NOMO-1 treated with DMSO at 0.1 percent for 48 hours (cell line): ENCODE results near the gene RAB34.

ENCODE experiments used
- DNase-seq: peaks from one replicate; lab custom pipeline; 2025; ENCODE audit not compliant: unreplicated experiment; lab: John Stamatoyannopoulos, UW

The RAB34 gene, protein sequence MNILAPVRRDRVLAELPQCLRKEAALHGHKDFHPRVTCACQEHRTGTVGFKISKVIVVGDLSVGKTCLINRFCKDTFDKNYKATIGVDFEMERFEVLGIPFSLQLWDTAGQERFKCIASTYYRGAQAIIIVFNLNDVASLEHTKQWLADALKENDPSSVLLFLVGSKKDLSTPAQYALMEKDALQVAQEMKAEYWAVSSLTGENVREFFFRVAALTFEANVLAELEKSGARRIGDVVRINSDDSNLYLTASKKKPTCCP

DNA sequence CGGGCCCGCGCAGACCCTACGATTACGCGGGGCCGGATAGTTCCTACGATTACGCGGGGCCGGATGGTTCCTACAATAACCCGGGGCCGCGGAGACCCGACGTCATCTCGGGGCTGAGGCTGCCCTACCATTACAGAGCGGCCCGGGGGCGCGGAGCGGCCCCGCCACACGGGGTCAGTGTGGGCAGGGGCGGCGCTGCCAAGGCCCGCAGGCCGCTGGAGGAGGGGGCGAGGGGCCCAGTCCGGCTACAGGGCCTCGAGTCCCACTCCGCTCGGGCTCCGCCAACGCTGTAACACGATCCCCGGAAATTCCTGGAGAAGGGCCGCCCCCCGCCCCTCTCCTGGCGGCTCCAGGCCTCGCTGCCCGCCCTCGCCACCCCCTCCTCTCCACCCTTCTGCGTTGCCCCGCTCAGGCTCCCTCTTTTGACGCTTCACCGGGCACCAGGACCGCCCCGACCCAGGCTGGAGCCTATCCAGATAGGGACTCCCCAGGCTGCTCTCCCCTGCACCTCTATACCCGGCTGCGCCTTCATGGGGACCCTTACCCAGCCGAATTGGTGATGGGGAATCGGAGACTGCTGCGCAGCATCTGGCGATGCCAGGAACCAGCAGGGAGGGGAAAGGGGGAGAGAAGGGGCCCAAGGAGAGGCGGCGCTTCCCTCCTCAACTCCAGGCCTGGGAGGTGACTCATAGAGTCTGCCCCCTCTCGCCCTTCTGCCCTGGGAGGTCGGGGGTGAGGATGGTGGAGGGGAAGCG lies at the start of gene RAB34:
Gene RAB34 (minus strand): TSS at position 291 of the 755 bp plus-strand sequence. CDS start 602 bp downstream, outside the sequence.
- DNase-seq = peak; percentile 29

DNA sequence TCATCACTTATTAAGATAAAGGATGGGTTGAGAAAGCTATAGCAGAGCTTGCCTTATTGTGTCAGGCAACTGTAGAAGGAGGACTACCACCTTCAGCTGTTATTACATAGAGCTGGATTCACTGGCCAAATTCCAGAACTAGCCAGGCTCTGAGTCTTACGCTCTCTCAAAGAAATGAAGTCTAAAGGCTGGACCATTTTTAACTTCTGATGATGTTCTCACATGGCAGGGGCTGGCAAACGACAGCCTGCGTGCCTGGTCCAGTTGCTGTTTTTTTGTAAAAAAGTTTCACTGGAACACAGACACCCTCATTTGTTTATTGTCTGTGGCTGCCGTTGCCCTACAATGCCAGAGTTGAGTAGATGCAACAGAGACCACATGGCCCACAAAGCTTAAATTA lies 47.4 kb upstream of the RAB34 start:
- DNase-seq = no peak

DNA sequence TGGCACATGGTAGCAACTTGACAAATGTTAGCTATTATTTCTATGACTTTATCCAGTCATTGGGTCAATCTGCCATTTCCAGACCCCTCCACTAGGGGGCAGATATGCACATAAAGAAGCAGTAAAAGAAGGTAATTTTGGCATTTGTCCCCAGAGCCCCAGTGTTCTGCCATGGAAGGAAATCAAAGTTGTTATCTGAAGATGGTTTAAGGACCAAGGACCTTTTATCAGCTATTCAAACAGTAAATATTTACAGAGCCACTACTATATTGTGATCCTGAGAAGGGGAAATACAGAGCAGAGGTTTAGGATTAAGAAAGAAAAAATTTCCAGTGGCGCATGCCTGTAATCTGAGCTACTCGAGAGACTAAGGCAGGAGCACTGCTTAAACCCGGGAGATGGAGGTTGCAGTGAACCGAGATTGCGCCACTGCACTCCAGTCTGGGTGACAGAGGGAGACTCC lies 46.2 kb upstream of the RAB34 start:
- DNase-seq = peak; percentile 58

DNA sequence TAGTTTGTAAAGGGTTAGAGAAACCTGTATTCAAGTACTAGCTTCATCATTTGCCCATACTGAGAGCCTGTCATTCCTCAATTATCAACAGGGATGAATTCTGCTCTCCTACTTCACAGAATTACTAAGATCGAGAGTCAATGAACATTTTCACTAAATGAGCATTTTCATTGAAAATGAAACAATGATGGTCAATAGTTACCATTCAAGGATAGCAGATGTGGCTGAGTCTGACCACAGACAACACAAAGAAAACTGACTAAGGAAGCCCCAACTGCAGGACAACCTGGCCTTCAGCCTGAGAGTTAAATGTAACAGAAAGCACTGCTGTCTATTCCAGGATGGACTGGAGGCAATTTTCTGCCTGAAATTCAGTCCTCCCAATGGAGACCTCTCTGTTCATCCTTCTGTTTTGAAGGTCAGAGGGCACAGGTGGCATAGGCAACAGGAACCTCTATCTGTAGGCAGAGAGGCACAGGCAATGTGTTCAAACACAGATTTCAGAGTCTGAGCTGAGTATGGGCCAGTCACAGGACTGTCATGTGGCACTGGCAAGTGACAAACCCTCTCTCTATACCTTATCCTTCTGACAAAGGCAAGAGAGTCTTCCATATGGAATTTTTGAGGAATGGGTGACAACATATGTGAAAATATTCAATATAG lies 45.6 kb upstream of the RAB34 start:
- no peak for DNase-seq

DNA sequence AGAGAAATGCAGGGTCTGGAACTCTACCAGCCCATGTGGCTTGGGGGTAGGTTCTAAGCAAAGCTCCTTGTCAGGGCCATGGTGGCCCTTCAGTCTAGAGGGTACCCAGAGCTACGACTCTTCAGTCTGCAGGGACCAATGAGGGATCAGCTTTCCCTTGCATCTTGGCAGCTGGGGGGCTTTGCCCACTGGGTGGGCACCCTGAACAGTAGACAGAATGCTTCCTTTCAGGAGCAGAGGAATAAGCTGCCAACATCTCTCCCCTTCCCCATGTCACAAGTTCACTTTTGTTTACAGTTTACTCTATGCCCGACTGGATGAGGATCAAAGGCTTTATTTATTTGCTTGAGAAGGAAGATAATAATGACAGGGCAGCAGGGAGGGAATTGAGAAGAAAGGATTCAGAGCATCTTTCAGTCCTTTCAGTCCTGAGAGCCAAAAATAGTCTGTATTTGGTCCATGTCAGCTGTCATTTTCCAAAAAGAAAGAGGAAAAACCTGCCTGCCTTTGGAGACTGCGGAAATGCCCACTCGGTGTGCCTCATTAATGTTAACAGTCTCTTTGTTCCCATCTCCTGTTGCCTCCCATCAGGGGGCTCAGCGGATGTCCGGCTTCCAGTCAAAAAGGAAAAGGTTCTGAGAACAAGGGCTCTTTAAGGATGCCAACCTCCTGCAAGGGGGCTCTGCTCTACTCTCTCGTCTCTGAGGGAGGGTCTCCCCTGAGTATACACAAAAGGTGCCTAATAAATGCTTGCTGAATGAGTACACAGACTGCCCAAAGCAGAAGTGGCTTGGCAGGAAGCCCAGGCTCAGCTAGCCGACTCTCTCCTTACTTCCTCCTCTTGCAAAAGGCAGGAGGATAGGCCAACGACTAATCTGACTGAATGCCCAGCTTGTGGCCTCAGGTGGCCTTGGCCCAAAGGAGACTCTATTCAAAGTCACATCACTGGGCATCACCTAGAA lies 43.2 kb upstream of the RAB34 start:
- peak; percentile 64 for DNase-seq

DNA sequence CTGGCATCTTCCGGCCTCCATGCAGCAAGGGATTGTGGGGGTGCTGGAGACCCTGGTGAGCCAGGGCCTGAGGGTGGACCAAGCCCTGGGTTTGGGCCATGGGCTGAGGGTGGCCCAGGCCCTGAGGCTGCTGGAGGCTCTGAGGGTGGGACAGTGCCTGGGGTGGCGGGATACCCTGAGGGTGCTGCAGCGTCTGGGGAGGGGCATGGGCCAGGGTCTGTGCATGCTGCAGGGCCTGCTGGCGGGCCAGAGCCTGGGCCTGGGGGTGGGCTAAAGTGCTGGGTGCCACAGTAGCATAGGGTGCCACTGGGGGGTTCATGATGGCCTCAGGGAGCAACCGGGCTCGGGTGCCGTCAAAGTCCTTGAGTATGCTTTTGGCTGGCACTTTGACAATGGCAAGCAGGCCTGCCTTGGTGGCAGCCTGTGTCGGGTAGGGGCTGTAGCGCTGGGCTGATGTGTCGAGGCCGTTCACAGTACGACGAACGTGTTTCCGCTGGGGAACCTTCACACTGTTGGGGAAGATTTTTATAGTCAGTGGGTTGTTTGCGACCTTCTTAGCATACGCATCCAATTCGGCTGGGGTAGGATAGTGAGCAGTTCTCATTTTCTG lies 41.7 kb upstream of the RAB34 start:
- no peak for DNase-seq

DNA sequence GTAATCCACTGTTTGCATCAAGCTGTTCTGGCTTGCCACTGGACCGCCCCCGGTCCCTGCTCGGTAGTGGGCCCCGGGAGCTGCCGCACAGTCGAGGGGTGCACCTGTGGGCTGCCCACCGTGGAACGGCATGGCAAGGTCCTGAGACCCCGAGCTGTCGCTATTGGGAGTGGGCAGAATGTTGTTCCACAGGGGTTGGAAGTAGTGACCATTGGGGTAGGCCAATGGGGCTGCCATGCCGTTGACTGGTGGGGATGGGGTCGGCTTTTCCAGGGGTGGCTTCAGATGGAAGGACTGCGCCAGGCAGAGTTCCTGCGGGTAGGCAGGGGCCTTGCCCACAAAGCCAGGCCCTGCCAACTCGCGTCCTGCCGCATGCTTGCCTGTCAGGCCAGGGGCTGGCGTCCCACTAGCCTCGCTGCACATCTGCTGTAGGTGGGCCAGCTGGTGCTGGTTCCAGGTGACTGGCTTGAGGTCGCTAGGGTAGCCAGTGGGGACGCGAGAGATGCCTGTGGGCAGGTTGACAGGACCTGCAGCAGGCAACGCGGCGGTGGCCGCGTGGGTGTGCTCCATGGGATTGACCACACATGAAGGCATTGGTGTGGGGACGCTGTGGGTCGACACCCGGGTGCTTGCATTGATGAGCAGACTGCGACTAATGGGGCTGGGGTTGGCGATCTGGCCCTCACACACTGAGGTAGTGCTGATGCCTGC lies 40.9 kb upstream of the RAB34 start:
- DNase-seq = no peak

DNA sequence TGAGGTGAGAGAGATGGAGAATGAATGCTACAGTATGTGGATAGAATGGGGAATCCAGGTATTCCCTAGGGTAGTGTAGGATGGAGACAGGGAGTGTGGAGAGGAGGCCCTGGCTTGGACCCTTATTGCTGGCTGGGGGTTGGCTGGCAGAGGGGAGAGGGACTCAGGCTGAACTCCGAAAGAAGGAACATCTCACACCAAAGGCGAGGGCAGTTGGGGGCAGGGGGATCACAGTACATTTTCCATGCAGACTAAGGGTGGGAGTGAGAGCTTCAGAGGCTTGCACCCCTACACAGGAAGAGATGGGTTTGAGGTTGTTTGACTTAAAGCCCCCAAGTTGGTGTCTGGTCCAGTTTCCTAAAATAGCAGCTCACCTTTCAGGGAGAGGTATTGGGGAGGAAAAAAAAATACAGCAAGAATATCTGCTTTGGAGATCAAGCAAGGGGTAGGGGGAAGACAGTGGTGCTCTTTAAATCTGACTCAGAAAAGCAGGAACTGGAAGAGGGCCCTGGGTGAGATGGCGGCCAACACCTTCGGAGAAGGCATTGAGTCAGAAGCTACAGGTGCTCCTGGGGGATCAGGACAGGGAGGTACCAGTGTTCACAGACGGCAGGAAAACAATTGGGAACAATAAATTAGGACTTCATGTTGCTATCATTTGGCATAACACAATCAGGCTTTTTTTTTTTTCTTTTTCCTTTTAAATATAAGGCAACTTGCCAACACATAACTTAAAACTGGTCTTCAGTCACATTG lies 38.6 kb upstream of the RAB34 start:
- DNase-seq = no peak

DNA sequence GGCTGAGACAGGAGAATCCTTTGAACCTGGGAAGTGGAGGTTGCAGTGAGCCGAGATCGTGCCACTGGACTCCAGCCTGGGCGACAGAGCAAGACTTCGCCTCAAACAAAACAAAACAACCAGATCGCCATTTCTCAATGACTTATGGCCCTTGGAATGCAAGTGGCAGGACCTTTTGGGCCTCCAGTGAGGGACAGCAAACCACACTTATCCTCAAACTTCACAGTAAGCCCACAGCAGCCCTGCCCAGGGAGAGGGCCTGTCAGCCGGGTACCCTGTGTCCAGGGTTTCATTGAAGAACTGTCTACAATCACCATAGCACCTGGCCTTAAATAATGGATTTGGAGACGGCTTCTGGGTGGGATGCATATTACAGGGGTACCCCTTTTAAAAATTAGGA lies 37.8 kb upstream of the RAB34 start:
- DNase-seq = no peak

DNA sequence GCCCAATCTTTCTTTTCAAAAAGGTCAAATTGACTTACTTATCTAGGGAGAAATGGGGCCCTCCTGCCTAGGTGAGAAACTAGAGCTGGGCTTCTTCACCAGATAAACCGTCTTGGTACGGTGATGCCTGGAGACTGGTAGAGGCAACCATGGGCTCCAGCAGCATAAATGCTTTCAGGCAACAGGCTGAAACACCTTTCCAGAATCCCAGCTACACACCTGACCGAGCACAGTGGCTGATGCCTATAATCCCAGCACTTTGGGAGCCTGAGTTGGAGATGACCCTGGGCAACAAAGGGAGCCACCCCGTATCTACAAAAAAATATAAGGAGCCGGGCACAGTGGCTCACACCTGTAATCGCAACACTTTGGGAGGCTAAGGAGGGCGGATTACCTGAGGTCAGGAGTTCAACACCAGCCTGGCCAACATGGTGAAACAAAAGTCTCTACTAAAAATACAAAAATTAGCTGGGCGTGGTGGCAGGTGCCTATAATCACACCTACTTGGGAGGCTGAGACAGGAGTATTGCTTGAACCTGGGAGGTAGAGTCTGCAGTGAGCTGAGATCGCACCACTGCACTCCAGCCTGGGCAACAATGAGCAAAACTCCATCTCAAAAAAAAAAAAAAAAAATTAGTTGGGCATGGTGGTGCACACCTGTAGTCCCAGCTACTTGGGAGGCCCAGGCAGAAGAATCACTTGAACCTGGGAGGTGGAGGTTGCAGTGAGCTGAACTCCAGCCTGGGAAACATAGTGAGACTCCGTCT lies 34.1 kb upstream of the RAB34 start:
- DNase-seq = no peak

DNA sequence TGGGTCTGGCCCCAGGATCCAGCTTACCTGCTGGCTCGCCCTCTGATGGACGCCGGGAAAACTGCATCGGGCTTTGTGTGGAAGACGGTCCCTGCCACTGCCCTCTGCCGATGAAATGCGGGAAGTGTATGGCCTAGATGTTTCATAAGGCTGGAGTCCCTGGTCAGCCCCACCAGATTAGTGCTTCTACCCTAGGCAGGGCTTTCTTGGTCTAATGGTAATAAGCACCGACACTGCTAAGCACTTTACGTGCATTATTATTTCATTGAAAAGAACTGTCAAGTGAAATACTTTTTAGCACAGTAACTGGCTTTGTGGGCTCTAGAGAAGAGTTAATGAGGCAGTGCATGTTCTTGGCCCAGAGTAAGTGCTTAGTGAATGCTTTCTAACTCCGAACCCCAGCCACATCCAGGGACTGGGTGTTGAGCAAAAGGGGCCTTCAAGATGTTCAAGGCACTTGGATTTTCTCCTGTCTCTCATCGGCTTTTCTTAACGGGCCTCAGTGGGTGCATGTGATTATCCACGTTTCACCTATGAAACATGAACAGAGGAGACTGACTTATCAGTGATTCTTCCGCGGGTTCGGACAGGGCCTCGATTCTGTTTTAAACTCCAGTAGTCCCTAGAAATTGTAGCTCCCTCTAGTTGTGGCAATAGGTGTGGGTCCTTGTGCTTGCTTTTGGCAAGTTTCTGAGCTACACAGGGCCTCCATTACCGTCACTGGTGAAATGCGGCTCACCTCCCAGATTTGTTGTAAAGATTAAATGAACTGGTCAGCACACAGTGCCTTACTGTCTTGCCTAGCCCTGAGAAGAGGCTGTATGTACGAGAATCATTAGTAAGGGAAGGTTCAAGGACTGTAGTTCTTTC lies 32.7 kb upstream of the RAB34 start:
- peak; percentile 79 for DNase-seq

DNA sequence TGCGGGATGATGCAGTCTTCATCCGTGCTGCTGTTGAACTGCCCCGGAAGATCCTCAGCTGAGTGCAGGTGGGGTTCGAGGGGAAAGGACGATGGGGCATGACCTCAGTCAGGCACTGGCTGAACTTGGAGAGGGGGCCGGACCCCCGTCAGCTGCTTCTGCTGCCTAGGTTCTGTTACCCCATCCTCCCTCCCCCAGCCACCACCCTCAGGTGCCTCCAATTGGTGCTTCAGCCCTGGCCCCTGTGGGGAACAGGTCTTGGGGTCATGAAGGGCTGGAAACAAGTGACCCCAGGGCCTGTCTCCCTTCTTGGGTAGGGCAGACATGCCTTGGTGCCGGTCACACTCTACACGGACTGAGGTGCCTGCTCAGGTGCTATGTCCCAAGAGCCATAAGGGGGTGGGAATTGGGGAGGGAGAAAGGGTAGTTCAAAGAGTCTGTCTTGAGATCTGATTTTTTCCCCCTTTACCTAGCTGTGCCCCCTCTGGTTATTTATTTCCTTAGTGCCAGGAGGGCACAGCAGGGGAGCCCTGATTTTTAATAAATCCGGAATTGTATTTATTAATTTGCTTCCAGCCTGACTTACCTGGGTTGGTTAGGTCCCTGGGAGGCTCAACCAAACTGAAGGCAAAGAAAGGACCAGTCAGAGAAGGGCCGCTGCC lies 32.0 kb upstream of the RAB34 start:
- DNase-seq = no peak

DNA sequence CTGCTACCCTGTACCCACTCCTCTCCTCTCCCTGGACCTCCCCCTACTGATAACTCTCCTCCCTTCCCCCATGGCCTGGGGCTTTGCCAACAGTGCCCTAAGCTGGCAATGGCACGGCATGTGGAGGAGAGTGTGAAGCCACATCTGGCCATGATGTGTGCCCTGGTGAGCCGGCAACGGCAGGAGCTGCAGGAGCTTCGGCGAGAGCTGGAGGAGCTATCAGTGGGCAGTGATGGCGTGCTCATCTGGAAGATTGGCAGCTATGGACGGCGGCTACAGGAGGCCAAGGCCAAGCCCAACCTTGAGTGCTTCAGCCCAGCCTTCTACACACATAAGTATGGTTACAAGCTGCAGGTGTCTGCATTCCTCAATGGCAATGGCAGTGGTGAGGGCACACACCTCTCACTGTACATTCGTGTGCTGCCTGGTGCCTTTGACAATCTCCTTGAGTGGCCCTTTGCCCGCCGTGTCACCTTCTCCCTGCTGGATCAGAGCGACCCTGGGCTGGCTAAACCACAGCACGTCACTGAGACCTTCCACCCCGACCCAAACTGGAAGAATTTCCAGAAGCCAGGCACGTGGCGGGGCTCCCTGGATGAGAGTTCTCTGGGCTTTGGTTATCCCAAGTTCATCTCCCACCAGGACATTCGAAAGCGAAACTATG lies 31.3 kb upstream of the RAB34 start:
- no peak for DNase-seq

DNA sequence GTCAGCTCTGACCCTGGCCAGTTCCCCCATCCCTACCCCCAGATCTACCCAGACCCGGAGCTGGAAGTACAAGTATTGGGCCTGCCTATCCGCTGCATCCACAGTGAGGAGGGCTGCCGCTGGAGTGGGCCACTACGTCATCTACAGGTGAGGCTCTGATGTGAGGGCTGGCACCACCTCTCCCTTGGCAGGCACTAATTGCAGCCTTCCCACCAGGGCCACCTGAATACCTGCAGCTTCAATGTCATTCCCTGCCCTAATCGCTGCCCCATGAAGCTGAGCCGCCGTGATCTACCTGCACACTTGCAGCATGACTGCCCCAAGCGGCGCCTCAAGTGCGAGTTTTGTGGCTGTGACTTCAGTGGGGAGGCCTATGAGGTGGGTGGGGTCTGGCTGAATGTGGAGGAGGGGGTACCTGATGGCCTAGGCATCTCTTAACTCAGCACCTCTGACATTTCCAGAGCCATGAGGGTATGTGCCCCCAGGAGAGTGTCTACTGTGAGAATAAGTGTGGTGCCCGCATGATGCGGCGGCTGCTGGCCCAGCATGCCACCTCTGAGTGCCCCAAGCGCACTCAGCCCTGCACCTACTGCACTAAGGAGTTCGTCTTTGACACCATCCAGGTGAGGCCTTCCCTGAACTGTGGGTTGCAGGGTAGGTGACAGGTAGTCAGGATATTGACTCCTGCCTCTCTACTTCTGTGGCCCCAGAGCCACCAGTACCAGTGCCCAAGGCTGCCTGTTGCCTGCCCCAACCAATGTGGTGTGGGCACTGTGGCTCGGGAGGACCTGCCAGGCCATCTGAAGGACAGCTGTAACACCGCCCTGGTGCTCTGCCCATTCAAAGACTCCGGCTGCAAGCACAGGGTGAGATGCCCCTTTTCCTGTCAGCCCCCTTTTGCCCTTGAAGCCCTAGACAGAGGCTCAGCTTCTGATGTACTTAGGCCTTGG lies 30.4 kb upstream of the RAB34 start:
- no peak for DNase-seq

DNA sequence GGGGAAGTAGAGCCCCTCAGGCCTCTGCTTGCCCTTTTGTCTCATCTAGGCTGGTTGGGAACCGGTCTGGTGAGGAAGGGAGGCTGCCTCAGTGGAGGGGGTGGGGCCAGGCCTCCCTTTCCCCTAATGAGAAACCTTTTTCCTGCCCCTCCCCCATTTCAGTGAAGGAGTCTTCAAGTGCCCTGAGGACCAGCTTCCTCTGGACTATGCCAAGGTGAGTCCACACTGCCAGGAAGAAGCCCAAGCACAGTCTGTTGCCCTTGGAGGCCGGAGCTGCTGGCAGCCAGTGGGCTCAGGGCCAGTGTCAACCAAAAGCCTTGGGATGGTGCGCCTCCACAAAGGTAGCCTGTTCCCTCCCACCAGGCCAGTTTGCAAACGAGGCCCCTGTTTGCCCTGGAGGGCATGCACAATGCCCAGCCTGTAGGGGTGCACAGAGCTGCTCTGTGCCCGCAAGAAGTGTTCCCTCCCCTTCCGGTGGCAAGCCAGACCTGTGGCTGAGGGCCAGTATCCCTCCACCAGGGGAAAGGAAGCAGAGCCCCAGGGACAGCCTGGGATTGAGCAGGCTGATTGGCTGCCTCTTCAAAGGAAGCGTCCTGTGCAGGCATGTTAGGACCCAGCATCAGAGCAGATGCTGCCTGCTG lies 29.5 kb upstream of the RAB34 start:
- no peak for DNase-seq
